ENCODE data around the gene CEP70. TPM values are rescaled to one million over a fixed set of nuclear protein-coding genes. Genes with fewer than 3 reads are reported as not detected.

CEP70 gene
- total RNA-seq, 3 donors from 2014 or later: 19.5 to 84.0 (median 58.3) TPM

DNA sequence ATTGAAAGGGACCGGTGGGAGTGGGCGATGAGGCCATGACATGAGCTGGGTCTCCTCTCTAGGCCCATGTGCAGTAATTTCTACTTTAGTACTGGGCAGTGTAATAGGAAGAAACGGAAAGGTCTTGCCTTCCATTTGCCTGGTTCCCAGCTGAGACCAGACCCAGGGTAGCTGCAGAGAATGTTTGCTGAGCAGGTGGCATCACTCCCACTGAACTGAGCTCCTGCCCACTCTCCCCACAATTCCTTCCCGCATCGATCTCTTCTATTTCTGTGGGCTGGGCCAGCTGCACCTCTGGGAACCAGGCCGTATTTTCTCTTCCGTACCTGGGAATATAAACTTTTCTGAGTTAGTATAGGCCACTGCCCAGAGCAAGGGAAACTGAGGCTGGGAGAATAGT, 143.9 kb downstream of the CEP70 start:
- no peaks in the 10 kb centered on the region for H3K9me3 ChIP-seq
- no peaks in the 10 kb centered on the region for H3K36me3 ChIP-seq
- TF ChIP-seq POLR2AphosphoS5 (IDR thresholded peaks at IDR 0.05) (no peak), POLR2A (IDR thresholded peaks at IDR 0.05) (no peak)
- TF ChIP-seq, protein P1, sequence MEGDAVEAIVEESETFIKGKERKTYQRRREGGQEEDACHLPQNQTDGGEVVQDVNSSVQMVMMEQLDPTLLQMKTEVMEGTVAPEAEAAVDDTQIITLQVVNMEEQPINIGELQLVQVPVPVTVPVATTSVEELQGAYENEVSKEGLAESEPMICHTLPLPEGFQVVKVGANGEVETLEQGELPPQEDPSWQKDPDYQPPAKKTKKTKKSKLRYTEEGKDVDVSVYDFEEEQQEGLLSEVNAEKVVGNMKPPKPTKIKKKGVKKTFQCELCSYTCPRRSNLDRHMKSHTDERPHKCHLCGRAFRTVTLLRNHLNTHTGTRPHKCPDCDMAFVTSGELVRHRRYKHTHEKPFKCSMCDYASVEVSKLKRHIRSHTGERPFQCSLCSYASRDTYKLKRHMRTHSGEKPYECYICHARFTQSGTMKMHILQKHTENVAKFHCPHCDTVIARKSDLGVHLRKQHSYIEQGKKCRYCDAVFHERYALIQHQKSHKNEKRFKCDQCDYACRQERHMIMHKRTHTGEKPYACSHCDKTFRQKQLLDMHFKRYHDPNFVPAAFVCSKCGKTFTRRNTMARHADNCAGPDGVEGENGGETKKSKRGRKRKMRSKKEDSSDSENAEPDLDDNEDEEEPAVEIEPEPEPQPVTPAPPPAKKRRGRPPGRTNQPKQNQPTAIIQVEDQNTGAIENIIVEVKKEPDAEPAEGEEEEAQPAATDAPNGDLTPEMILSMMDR (IDR thresholded peaks at IDR 0.05): no peak
- no peak overlapping the region for H3K27ac ChIP-seq
- intact Hi-C loops (cut with DNase I; ENCODE audit: low total_unique reads): no loop called here
- H3K4me3 ChIP-seq: no peak overlapping the region
- DNase-seq (ENCODE audit: low spot score in 2 of 2): peak in 1 of 2 donors; percentile 19
- no peaks in the 10 kb centered on the region for H3K4me1 ChIP-seq
- no peaks in the 10 kb centered on the region for H3K27me3 ChIP-seq

DNA sequence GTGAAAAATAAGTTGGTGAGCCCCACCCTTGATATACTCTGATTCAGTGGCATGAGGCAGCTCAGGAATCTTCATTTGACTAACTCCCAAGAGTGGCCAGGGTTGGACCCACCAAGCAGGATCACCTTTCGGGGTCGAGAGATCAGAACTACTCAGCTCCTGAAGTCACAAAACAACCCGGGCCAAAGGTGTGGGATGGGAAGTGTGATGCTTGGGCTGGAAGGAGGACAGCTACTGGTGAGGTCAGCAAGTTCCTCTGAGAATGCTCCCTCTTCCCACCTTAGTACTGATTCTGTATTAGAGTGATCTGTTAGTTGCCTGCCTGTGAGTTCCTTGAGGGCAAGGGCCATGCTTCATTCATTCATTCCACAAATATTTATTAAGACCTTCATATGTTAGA, 144.6 kb downstream of the CEP70 start:
- Histone ChIP-seq H3K27me3 (no peaks in the 10 kb centered on the region), H3K36me3 (no peaks in the 10 kb centered on the region), H3K27ac (no peak overlapping the region), H3K9me3 (no peaks in the 10 kb centered on the region), H3K4me1 (no peaks in the 10 kb centered on the region), H3K4me3 (no peak overlapping the region)
- no peak for TF ChIP-seq POLR2AphosphoS5 (IDR thresholded peaks at IDR 0.05)
- no peak for TF ChIP-seq POLR2A (IDR thresholded peaks at IDR 0.05)
- TF ChIP-seq, protein P1 (IDR thresholded peaks at IDR 0.05): no peak
- intact Hi-C loops (cut with DNase I; ENCODE audit: low total_unique reads): no loop called here
- DNase-seq (ENCODE audit: low spot score in 2 of 2): no peak

DNA sequence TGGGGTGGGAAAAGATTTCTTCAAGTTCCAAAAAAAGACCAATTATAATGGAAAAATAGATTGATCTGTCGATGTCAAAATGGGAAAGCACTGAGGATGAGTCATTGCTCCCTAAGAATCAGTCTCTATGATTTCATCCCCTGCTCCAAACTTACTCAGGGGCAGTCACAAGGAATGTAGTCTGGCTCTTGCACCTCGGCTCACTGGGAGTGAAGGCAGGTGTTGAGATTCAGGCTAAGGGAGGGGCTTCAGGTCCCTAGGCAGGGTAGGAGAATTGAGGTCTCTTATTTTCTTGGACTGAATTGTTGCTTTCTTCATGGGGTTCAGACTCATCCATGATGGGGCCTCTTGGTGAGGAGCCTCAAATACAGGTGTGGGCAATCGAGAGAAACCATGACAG, 145.4 kb downstream of the CEP70 start:
- no peaks in the 10 kb centered on the region for H3K4me1 ChIP-seq
- H3K4me3 ChIP-seq: no peak overlapping the region
- intact Hi-C loops (cut with DNase I; ENCODE audit: low total_unique reads): no loop called here
- TF ChIP-seq POLR2A (IDR thresholded peaks at IDR 0.05): no peak
- TF ChIP-seq POLR2AphosphoS5 (IDR thresholded peaks at IDR 0.05): no peak
- TF ChIP-seq, protein P1 (IDR thresholded peaks at IDR 0.05): no peak
- no peaks in the 10 kb centered on the region for H3K36me3 ChIP-seq
- DNase-seq (ENCODE audit: low spot score in 2 of 2): no peak
- H3K9me3 ChIP-seq: no peaks in the 10 kb centered on the region
- no peak overlapping the region for H3K27ac ChIP-seq
- no peaks in the 10 kb centered on the region for H3K27me3 ChIP-seq

DNA sequence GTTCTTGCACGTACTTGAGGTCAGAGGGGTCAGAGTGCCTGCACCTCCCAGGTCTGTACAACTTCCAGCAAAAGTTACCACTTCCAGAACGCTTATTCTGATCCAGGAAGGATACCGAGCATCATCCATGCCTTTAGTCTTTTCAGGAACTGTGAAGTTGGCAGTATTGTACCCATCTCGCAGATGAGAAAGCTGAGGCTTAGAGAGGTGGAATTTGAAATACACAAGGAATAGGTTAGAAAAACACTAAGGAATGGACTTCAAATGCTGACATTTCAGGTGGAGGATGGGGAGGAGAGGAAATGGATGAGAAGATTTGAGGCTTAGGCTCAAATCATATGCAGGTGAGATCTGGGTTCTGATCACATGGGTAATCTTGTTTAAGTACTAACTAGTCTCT, 148.4 kb downstream of the CEP70 start:
- H3K4me1 ChIP-seq: no peaks in the 10 kb centered on the region
- H3K27me3 ChIP-seq: no peaks in the 10 kb centered on the region
- no peak for DNase-seq (ENCODE audit: low spot score in 2 of 2)
- H3K27ac ChIP-seq: no peak overlapping the region
- intact Hi-C loops (cut with DNase I; ENCODE audit: low total_unique reads): no loop called here
- H3K4me3 ChIP-seq: no peak overlapping the region
- no peaks in the 10 kb centered on the region for H3K9me3 ChIP-seq
- TF ChIP-seq, protein P1 (IDR thresholded peaks at IDR 0.05): no peak
- no peak for TF ChIP-seq POLR2A (IDR thresholded peaks at IDR 0.05)
- TF ChIP-seq POLR2AphosphoS5 (IDR thresholded peaks at IDR 0.05): no peak
- H3K36me3 ChIP-seq: no peaks in the 10 kb centered on the region

DNA sequence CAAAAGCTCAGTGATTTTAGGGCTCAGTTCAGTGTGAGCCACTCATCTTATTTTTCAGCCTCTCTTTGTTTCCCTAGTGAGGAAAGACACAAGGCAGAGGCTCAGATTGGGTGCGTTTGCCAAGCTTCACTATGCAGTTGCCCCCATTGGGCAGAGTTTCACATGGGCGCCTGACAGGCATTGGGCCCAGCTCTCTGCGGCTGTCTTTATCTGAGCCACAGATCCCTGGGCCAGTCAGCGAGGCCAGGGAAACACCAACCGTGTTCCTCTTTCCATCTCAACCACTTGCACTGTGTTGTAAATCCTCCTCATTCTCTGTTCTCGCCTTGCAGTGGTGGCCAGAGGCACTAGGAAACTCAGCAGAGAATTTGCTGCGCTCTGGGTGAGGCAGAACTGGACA, 148.8 kb downstream of the CEP70 start:
- TF ChIP-seq, protein P1 (IDR thresholded peaks at IDR 0.05): no peak
- no peak for TF ChIP-seq POLR2AphosphoS5 (IDR thresholded peaks at IDR 0.05)
- no peak for TF ChIP-seq POLR2A (IDR thresholded peaks at IDR 0.05)
- H3K9me3 ChIP-seq: no peaks in the 10 kb centered on the region
- no peaks in the 10 kb centered on the region for H3K27me3 ChIP-seq
- H3K4me3 ChIP-seq: no peak overlapping the region
- no peaks in the 10 kb centered on the region for H3K36me3 ChIP-seq
- H3K27ac ChIP-seq: no peak overlapping the region
- H3K4me1 ChIP-seq: no peaks in the 10 kb centered on the region
- intact Hi-C loops (cut with DNase I; ENCODE audit: low total_unique reads): no loop called here
- no peak for DNase-seq (ENCODE audit: low spot score in 2 of 2)

Other genes starting within 250 kb of the CEP70 start
- gene MRAS, start 245.7 kb downstream of the CEP70 start, total RNA-seq: 100 to 1,000 TPM in 1 of 3 donors, 10 to 100 TPM in 2; 39.0 to 157 (median 74.8) TPM
- gene ESYT3, start 159.6 kb downstream of the CEP70 start, total RNA-seq: 1 to 10 TPM in 2 of 3 donors, under 1 TPM in 1; 0.32 to 4.2 (median 2.3) TPM
- gene FAIM, start 14.5 kb upstream of the CEP70 start, total RNA-seq: 10 to 100 TPM; 10.8 to 31.6 (median 14.9) TPM
- gene PIK3CB, start 240.7 kb upstream of the CEP70 start, total RNA-seq: 10 to 100 TPM; 30.5 to 46.2 (median 31.7) TPM